ENCODE data around the gene MFN1. TPM values are rescaled to one million over a fixed set of nuclear protein-coding genes. Genes with fewer than 3 reads are reported as not detected.

Gene MFN1
- total and polyA plus RNA-seq, 2 of the 13 experiments (the other 11 are each of a cell fraction or from before 2014, with no cell fraction given), result 25.2 to 37.5 TPM

GRCh38 chr3:179375091-179375999 lies 27.8 kb downstream of the MFN1 start:
- WGBS (ENCODE audit: low lambda C conversion rate), result 90% methylated on average over 12 of the region's 12 CpGs
- no peak for FAIRE-seq
- Histone ChIP-seq H3K36me3 (replicated peaks in 1 of 2; ENCODE audit: control insufficient read depth in 1 of 2, insufficient read depth in 2 of 2, low read length in 2 of 2) (peaks cover 5 to 42% of the 10 kb centered on the region in 2 experiments; a peak in 4 of 5 replicates), H3K4me3 (replicated peaks in 1 of 3; ENCODE audit: insufficient read depth in 1 of 3, low read depth in 2 of 3, low read length in 3 of 3) (no peak overlapping the region), H3K9ac (ENCODE audit: insufficient read depth, low read depth, low read length) (no peak overlapping the region), H4K20me1 (ENCODE audit: insufficient read depth, low read length) (no peaks in the 10 kb centered on the region), H3K27me3 (ENCODE audit: control insufficient read depth in 1 of 2, insufficient read depth in 2 of 2, low read length in 2 of 2) (no peaks in the 10 kb centered on the region; a peak in 1 of 5 replicates), H3K79me2 (ENCODE audit: insufficient read depth, low read length) (no peaks in the 10 kb centered on the region), H2AFZ (ENCODE audit: low read length) (no peak overlapping the region), H3K27ac (ENCODE audit: extremely low read length, insufficient read depth, low read length) (no peak overlapping the region), H3K4me2 (ENCODE audit: low read depth, low read length) (no peak overlapping the region), H3K9me3 (ENCODE audit: low read length) (no peaks in the 10 kb centered on the region), H3K4me1 (ENCODE audit: insufficient read depth, low read length) (no peaks in the 10 kb centered on the region)
- ChIA-PET CTCF (ENCODE audit: low intra/inter-chr PET ratio, low total read pairs) (no interaction called here), POLR2A (no interaction called here)
- intact Hi-C loops (cut with micrococcal nuclease; ENCODE audit: unreplicated experiment), result no loop called here
- no peak for DNase-seq (ENCODE audit: low spot score)
- no peak for ATAC-seq
- no TSS peak for BruUV-seq (replicated peaks)
- in situ Hi-C loops (cut with HindIII; ENCODE audit: extremely low pct_ligation_motif_present, low pct_unique_long_range_greater_than_20kb), result no loop called here
- no peak for TF ChIP-seq ZNF709 (CRISPR knock-in tag; IDR thresholded peaks at IDR 0.05)
- TF ChIP-seq ZNF775 (CRISPR knock-in tag; IDR thresholded peaks at IDR 0.05; ENCODE audit: borderline replicate concordance), result no peak
- no peak for TF ChIP-seq NR0B2 (CRISPR knock-in tag; IDR thresholded peaks at IDR 0.05)
- no peak for TF ChIP-seq ZNF7 (CRISPR knock-in tag; IDR thresholded peaks at IDR 0.05)
- no peak for TF ChIP-seq ARID5B (CRISPR knock-in tag; IDR thresholded peaks at IDR 0.05)
- no peak for TF ChIP-seq CBFB (CRISPR knock-in tag; IDR thresholded peaks at IDR 0.05)
- TF ChIP-seq SNRNP70 (IDR thresholded peaks at IDR 0.05; ENCODE audit: low read depth, low read length), result no peak
- TF ChIP-seq ZFP62 (CRISPR knock-in tag; IDR thresholded peaks at IDR 0.05), result no peak
- TF ChIP-seq ZNF20 (CRISPR knock-in tag; IDR thresholded peaks at IDR 0.05), result no peak
- no peak for TF ChIP-seq HNF4A (CRISPR knock-in tag; IDR thresholded peaks at IDR 0.05)
- no peak for TF ChIP-seq CREBL2 (CRISPR knock-in tag; IDR thresholded peaks at IDR 0.05; ENCODE audit: borderline replicate concordance)
- TF ChIP-seq GFI1 (CRISPR knock-in tag; IDR thresholded peaks at IDR 0.05; ENCODE audit: borderline replicate concordance), result no peak
- no peak for TF ChIP-seq ARID4A (CRISPR knock-in tag; IDR thresholded peaks at IDR 0.05; ENCODE audit: borderline replicate concordance)
